Gastroesophageal sphincter (tissue), 4 donors: Measurements from ENCODE around the gene FYCO1. TPM values are rescaled to one million over a fixed set of nuclear protein-coding genes. Genes with fewer than 3 reads are reported as not detected.

Experiments
- ATAC-seq: fragments of 150-250 bp; one replicate; pipeline ENCODE4 v1.9.1; 2016; ENCODE audit warnings: mild to moderate bottlenecking, moderate library complexity
- H3K27ac ChIP-seq, 4 donors: fragments of 200-600 bp; sonication (generic) in 3 of 4; 1 replicate in 3 of 4; 2 replicates in 1 of 4; pipeline ENCODE4 v1.5.1; 2016 to 2019
- H3K27me3 ChIP-seq: fragments of 200-600 bp; sonication (generic); one replicate; pipeline ENCODE4 v1.5.1; 2019
- H3K36me3 ChIP-seq, 2 donors: fragments of 200-600 bp; sonication (generic); one replicate each; pipeline ENCODE4 v1.5.1; 2019; ENCODE audit warnings: control low read depth in 1 of 2
- H3K4me1 ChIP-seq, 3 donors: fragments of 200-600 bp; sonication (generic); 1 replicate in 2 of 3; 2 replicates in 1 of 3; pipeline ENCODE4 v1.5.1; 2016 to 2019; ENCODE audit warnings: control low read depth in 2 of 3
- H3K4me3 ChIP-seq, 2 donors: fragments of 200-600 bp; sonication (generic); one replicate each; pipeline ENCODE4 v1.5.1; 2019; ENCODE audit warnings: mild to moderate bottlenecking in 1 of 2, moderate library complexity in 1 of 2
- H3K9me3 ChIP-seq, 3 donors: fragments of 200-600 bp; sonication (generic); one replicate each; pipeline ENCODE4 v1.5.1; 2017 to 2019; ENCODE audit warnings: control low read depth in 2 of 3
- EP300 ChIP-seq: sonication (generic); formaldehyde crosslinking; IDR thresholded peaks from one replicate; pipeline ENCODE4 v1.6.1; 2017; ENCODE audit warnings: antibody characterized with exemption, mild to moderate bottlenecking
- POLR2A ChIP-seq, 2 donors: fragments of 450-650 bp; IDR thresholded peaks; one replicate each; pipeline ENCODE4 v1.6.1; 2017; ENCODE audit warnings: antibody characterized with exemption in 2 of 2, mild to moderate bottlenecking in 2 of 2, moderate library complexity in 1 of 2
- POLR2AphosphoS5 ChIP-seq: sonication (generic); formaldehyde crosslinking; IDR thresholded peaks from one replicate; pipeline ENCODE4 v1.6.1; 2017; ENCODE audit warnings: antibody characterized with exemption
- WGBS, 2 donors: methylation state at CpG; one replicate each; pipeline ENCODE4 v1.1.5; 2018; ENCODE audit warnings: low coverage in 1 of 2; 5-methylcytosine and 5-hydroxymethylcytosine counted together
- total RNA-seq, 4 donors: library from RNA; depleted of rRNA; stranded (reverse); fragments of >200 nt; gene quantifications; one replicate each; pipeline ENCODE4 v1.1.0, GENCODE V29; 2016
- TF ChIP-seq, protein P1 (sequence below), 4 experiments: fragments of 200-600 bp in 2 of 4; fragments of 450-650 bp in 2 of 4; sonication (generic) in 1 of 4; IDR thresholded peaks; one replicate each; pipeline ENCODE4 v1.5.1; 2017 to 2019; ENCODE audit warnings: antibody characterized with exemption in 4 of 4, mild to moderate bottlenecking in 2 of 4, moderate library complexity in 2 of 4

FYCO1 gene
- total RNA-seq, 4 donors from 2014 or later: 66.8 to 144 (median 97.3) TPM

DNA sequence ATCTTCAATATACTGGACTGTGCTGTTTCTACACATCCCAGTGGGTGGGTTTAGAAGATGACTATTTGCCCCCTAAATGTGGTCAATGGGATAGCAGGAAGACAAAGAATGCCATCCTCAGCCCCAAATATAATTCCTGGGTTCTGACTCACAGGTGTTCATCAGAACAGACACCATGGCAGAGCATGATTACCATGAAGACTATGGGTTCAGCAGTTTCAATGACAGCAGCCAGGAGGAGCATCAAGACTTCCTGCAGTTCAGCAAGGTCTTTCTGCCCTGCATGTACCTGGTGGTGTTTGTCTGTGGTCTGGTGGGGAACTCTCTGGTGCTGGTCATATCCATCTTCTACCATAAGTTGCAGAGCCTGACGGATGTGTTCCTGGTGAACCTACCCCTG, 49.3 kb downstream of the FYCO1 start:
- Histone ChIP-seq H3K36me3 (peaks cover 0 to 90% of the 10 kb centered on the region in 2 donors), H3K27me3 (no peaks in the 10 kb centered on the region), H3K4me1 (peaks cover 0 to 37% (median 0%) of the 10 kb centered on the region in 3 donors), H3K4me3 (no peak overlapping the region), H3K27ac (no peak overlapping the region), H3K9me3 (no peaks in the 10 kb centered on the region)
- WGBS, 2 donors: no CpG with 5 or more reads among the region's 1 CpG
- ATAC-seq: no peak
- TF ChIP-seq, protein P1, sequence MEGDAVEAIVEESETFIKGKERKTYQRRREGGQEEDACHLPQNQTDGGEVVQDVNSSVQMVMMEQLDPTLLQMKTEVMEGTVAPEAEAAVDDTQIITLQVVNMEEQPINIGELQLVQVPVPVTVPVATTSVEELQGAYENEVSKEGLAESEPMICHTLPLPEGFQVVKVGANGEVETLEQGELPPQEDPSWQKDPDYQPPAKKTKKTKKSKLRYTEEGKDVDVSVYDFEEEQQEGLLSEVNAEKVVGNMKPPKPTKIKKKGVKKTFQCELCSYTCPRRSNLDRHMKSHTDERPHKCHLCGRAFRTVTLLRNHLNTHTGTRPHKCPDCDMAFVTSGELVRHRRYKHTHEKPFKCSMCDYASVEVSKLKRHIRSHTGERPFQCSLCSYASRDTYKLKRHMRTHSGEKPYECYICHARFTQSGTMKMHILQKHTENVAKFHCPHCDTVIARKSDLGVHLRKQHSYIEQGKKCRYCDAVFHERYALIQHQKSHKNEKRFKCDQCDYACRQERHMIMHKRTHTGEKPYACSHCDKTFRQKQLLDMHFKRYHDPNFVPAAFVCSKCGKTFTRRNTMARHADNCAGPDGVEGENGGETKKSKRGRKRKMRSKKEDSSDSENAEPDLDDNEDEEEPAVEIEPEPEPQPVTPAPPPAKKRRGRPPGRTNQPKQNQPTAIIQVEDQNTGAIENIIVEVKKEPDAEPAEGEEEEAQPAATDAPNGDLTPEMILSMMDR (IDR thresholded peaks at IDR 0.05): no peak
- TF ChIP-seq POLR2AphosphoS5 (no peak), POLR2A (IDR thresholded peaks at IDR 0.05) (no peak), EP300 (no peak)

DNA sequence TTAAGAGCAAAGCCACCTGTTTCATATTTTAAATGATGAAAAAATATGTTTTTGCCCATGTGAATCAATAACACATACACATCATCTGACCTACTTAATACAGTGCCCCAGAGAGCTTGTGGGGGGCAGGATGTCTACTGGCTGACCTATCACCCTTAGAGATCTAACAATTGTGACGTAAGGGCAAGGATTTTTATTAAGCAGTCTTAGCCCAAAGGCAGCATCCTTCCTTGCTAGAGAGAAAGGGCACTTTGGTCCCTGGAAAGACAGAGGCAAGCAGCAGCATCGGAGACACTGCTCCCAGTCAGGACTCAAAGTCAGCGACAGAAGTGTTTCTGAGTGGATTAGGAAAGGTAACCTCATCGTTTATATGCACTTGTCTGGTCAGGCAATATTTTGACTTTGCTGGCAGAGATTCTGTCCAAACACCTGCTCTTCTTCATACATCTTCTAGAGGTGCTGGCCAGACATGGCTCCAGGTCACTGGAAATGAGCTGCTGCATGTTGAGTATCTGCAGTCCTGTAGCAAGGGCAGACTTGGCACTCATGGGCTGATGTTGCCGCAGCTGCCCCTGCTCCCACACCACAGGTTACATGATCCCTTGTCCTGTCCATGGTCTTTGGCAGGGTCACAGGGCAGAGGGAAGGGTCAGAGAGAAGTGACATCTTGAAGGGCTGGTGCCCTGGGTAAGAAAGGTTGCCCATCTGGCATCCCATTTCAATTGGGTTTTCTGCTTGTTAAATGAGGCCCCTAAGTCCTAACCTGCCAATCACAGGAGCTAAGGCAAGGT, 50.6 kb downstream of the FYCO1 start:
- H3K4me3 ChIP-seq: no peak overlapping the region
- ATAC-seq: no peak
- 40 to 77% methylated on average over 1 to 4 of the region's 5 CpGs for WGBS, 2 donors

DNA sequence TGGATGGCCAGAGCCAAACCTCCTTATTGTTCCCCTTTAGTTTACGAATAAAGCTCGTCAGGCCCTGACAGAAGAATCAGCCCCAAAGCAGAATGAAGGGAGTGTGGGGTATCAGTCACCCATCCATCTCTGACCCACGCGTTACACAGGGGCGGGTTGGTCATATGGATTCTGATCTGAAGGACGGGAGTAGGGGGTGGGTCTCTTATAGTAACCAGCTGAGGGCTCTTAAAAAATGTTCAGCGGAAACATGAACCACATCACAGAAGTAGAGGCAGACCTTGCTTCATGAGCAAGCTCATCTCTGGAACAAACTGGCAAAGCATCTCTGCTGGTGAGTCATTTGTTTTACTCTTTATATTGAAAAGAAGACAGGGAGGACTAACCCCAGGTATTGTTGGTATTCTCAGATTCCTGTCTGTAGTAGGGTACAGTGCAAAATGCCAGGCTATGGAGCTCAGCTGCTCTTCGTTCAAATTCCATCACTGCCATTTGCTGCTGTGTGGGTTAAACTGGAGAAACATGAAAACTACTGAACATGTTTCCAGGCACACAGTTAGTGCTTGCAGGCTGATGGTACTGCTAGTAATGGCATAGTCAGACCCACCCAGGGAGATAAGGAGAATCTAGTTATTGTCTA, 52.3 kb downstream of the FYCO1 start, which contains the start of gene CXCR6:
TSS of gene CXCR6 (plus strand) at position 258 of the 640 bp plus-strand sequence. CDS start 3,018 bp downstream, outside the sequence.
- no peak within 1 kb of the TSS for H3K4me3 ChIP-seq
- TF ChIP-seq POLR2AphosphoS5 (no peak), EP300 (no peak), POLR2A (IDR thresholded peaks at IDR 0.05) (no peak)
- TF ChIP-seq, protein P1 (IDR thresholded peaks at IDR 0.05): no peak
- peaks cover 0 to 63% of the 10 kb centered on the region in 2 donors for H3K36me3 ChIP-seq
- 80 to 93% methylated on average over 3 to 5 of the region's 8 CpGs for WGBS, 2 donors
- H3K27me3 ChIP-seq: no peaks in the 10 kb centered on the region
- no peaks in the 10 kb centered on the region for H3K9me3 ChIP-seq
- ATAC-seq: no peak
- H3K4me1 ChIP-seq: peaks cover 0 to 26% (median 0%) of the 10 kb centered on the region in 3 donors
- H3K27ac ChIP-seq: peak within 1 kb of the TSS in 1 of 4 donors; percentile 6

More for the DNA sequence above, 50.6 kb downstream of the FYCO1 start:
- Histone ChIP-seq H3K9me3 (no peaks in the 10 kb centered on the region), H3K36me3 (peaks cover 0 to 77% of the 10 kb centered on the region in 2 donors), H3K27me3 (no peaks in the 10 kb centered on the region), H3K27ac (no peak overlapping the region), H3K4me1 (peaks cover 0 to 30% (median 0%) of the 10 kb centered on the region in 3 donors)
- TF ChIP-seq POLR2AphosphoS5 (no peak), POLR2A (IDR thresholded peaks at IDR 0.05) (no peak), EP300 (no peak)
- TF ChIP-seq, protein P1 (IDR thresholded peaks at IDR 0.05): no peak

DNA sequence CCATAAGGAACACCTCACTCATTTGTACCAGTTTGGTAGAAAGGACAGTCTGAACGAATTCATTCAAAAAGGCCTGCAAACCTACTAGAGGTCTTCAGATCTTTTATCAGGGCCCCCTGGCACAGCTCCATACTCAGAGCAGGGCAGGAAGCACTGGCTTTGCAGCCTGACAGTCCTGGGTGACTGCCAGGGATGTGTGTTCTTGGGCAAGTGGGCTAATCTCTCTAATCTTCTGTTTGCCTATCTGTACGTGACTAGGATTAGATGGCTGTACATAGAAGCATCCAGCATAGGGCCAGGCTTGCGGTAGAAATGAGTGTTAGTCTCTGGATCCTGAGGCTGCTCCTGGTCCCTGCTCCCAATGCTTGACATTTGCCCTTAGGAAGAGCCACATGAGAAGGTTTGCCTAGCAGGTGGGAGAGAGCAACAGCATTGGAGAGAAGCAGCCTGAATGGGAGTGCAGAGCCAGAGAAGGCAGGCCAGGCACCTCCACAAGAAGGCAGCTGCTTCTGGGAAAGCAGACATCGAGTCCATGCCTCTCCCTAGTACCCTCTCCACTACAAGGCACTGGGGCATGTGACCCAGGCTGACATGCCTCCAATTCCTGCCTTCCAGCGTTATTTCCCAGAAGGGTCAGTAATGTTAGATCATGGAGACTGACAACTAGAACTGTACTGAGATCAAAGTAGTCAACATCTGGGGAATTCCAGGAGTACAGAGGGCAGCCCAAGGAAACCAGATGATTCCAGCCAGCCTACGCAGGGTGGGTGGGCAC, 53.4 kb downstream of the FYCO1 start:
- TF ChIP-seq, protein P1 (IDR thresholded peaks at IDR 0.05): no peak
- TF ChIP-seq POLR2AphosphoS5 (no peak), POLR2A (IDR thresholded peaks at IDR 0.05) (no peak), EP300 (no peak)
- ATAC-seq: no peak
- 51 to 90% methylated on average over 2 to 3 of the region's 6 CpGs for WGBS, 2 donors
- H3K4me1 ChIP-seq: peaks cover 0 to 17% (median 0%) of the 10 kb centered on the region in 3 donors
- no peaks in the 10 kb centered on the region for H3K27me3 ChIP-seq
- H3K4me3 ChIP-seq: no peak overlapping the region
- no peaks in the 10 kb centered on the region for H3K9me3 ChIP-seq
- peak overlapping the region in 1 of 4 donors; percentile 6 for H3K27ac ChIP-seq
- peaks cover 0 to 63% of the 10 kb centered on the region in 2 donors for H3K36me3 ChIP-seq
